ENCODE measurements around the gene M1AP.

The M1AP gene

DNA sequence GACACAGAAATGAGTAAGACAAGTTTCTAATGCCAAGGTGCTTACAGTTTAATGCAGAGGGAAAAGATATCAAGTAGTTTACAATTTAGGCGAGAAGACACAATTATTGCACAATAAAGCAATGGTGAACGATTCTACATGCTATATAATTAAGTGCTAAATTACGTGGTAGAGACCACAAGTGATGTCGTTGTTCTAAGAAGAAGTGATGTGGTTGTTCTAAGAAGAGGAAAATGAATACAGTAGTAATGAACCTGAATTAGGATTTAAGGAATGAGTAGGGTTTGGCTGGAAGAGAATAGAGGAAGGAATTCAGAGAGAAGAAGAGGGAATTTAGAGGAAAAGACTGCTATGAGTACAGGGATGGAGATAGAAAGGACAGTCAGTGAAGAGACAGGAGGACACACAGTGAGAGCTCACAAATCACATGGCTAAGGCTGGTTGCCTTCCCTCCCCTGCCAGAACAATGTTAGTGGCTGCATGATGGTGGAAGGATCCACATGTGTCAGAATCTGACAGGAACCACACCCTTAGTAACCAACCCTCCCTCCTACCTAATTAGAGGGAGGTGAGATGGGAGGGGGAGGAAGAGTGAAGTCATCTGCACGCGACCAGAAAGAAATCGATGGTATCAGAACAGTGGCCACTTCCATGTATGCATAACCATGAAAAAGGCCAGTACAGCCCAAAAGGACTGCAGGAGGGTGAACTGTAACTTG is 44.7 kb downstream of the M1AP start:
- Histone ChIP-seq H3K27me3 (replicated peaks; ENCODE audit: control insufficient read depth, insufficient read depth, low read length, poor library complexity, severe bottlenecking) (no peaks in the 10 kb centered on the region), H3K4me3 (ENCODE audit: insufficient read depth, low read depth, low read length, poor library complexity, severe bottlenecking) (no peak overlapping the region), H3K27ac (ENCODE audit: insufficient read depth, low read length, poor library complexity, severe bottlenecking) (no peak overlapping the region), H3K4me1 (ENCODE audit: control insufficient read depth, insufficient read depth, low read length, poor library complexity, severe bottlenecking) (no peaks in the 10 kb centered on the region), H3K36me3 (ENCODE audit: control insufficient read depth, insufficient read depth, low read length) (no peaks in the 10 kb centered on the region), H3K9me3 (ENCODE audit: control insufficient read depth, low read length) (no peaks in the 10 kb centered on the region)
- no peak for DNase-seq

DNA sequence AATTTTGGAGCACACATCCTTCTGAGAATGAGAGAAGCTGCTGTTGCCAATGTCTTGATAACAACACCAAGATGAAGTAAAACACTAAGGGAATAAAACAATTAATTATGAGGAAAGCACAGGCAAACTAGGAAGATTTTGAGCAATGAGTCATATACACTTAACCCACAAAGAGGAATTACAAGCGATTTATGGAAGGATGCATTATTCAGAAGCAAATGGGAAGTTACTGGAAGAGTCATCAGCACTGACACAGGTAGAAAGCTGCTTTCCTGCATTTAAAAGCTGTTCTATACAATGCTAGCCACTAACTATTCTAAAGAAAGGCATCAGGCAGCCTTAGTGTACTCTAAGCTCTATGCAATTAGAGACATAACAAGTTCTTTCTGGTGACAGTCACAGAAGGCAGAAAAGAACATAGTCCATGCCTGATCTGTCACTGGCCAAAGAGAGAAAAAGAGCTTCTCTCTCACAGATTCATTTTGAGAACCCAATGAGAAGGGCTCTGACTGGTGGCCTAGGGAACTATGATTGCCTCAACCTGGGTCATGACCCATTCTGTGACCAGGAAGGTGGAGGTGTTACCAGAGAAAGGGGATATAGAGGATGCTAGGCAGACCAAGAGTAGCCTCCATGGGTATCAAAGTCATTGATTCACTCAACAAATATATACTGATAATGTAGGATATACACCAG is 45.4 kb downstream of the M1AP start:
- H3K4me1 ChIP-seq (ENCODE audit: control insufficient read depth, insufficient read depth, low read length, poor library complexity, severe bottlenecking), result no peaks in the 10 kb centered on the region
- H3K27ac ChIP-seq (ENCODE audit: insufficient read depth, low read length, poor library complexity, severe bottlenecking), result no peak overlapping the region
- H3K4me3 ChIP-seq (ENCODE audit: insufficient read depth, low read depth, low read length, poor library complexity, severe bottlenecking), result no peak overlapping the region
- H3K9me3 ChIP-seq (ENCODE audit: control insufficient read depth, low read length), result no peaks in the 10 kb centered on the region
- H3K27me3 ChIP-seq (replicated peaks; ENCODE audit: control insufficient read depth, insufficient read depth, low read length, poor library complexity, severe bottlenecking), result no peaks in the 10 kb centered on the region
- H3K36me3 ChIP-seq (ENCODE audit: control insufficient read depth, insufficient read depth, low read length), result no peaks in the 10 kb centered on the region
- no peak for DNase-seq

DNA sequence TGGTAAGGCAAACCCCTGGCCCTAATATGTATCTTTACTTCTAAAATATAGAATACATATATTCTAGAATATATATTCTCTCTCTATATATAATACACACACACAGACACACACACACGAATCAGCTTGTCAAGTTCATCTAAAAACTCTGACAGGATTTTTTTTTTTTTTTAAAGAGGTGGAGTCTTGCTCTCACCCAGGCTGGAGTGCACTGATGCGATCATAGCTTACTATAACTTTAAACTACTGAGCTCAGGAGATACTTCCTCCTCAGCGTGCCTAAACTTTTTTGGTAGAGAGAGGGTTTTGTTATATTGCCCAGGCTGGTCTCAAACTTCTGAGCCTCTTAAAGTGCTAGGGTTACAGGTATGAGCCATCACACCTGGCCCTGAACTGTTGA is 48.5 kb downstream of the M1AP start:
- Histone ChIP-seq H3K4me3 (ENCODE audit: insufficient read depth, low read depth, low read length, poor library complexity, severe bottlenecking) (no peak overlapping the region), H3K4me1 (ENCODE audit: control insufficient read depth, insufficient read depth, low read length, poor library complexity, severe bottlenecking) (no peaks in the 10 kb centered on the region), H3K36me3 (ENCODE audit: control insufficient read depth, insufficient read depth, low read length) (no peaks in the 10 kb centered on the region), H3K27ac (ENCODE audit: insufficient read depth, low read length, poor library complexity, severe bottlenecking) (no peak overlapping the region), H3K27me3 (replicated peaks; ENCODE audit: control insufficient read depth, insufficient read depth, low read length, poor library complexity, severe bottlenecking) (no peaks in the 10 kb centered on the region), H3K9me3 (ENCODE audit: control insufficient read depth, low read length) (no peaks in the 10 kb centered on the region)
- no peak for DNase-seq

DNA sequence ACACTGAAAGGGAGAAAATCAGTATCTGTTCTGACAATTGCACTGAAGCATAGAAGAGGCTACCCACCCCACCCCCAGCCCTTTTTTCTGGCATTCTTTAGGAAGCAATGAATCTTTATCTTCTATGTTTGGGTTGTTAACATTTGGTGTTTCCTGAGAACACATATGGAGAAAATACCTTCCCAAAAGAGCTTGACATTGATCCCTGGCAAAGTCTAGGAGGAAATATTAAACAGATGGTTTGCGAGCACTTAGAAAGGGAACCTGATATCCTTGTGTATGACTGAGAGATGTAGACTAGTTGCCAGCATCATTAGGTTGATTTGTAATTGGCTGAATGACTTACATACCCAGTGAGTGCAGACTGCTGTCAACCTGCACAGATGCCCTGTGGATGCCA is 50.7 kb downstream of the M1AP start:
- H3K4me3 ChIP-seq (ENCODE audit: insufficient read depth, low read depth, low read length, poor library complexity, severe bottlenecking), result no peak overlapping the region
- peaks cover 5% of the 10 kb centered on the region for H3K27me3 ChIP-seq (replicated peaks; ENCODE audit: control insufficient read depth, insufficient read depth, low read length, poor library complexity, severe bottlenecking)
- no peaks in the 10 kb centered on the region for H3K4me1 ChIP-seq (ENCODE audit: control insufficient read depth, insufficient read depth, low read length, poor library complexity, severe bottlenecking)
- H3K36me3 ChIP-seq (ENCODE audit: control insufficient read depth, insufficient read depth, low read length), result no peaks in the 10 kb centered on the region
- no peak for DNase-seq
- H3K9me3 ChIP-seq (ENCODE audit: control insufficient read depth, low read length), result no peaks in the 10 kb centered on the region
- no peak overlapping the region for H3K27ac ChIP-seq (ENCODE audit: insufficient read depth, low read length, poor library complexity, severe bottlenecking)

DNA sequence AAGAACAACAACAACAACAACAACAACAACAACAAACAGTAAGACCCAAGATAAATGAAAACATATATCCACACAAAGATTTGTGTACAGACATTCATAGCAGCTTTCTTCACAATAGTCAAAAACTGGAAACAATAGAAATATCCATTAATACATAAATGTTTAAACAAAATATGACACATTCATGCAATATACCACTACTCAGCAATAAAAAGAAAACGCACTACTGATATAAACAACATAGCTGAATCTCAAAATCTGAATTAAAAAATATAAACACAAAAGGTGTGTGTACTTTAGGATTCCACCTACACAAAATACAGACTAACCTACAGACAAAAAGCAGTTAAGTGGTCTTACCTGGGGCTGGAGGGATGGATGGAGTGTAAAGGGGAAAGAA is 51.5 kb downstream of the M1AP start:
- no peaks in the 10 kb centered on the region for H3K4me1 ChIP-seq (ENCODE audit: control insufficient read depth, insufficient read depth, low read length, poor library complexity, severe bottlenecking)
- H3K27me3 ChIP-seq (replicated peaks; ENCODE audit: control insufficient read depth, insufficient read depth, low read length, poor library complexity, severe bottlenecking), result peaks cover 9% of the 10 kb centered on the region
- H3K27ac ChIP-seq (ENCODE audit: insufficient read depth, low read length, poor library complexity, severe bottlenecking), result no peak overlapping the region
- no peaks in the 10 kb centered on the region for H3K36me3 ChIP-seq (ENCODE audit: control insufficient read depth, insufficient read depth, low read length)
- no peaks in the 10 kb centered on the region for H3K9me3 ChIP-seq (ENCODE audit: control insufficient read depth, low read length)
- DNase-seq, result no peak
- H3K4me3 ChIP-seq (ENCODE audit: insufficient read depth, low read depth, low read length, poor library complexity, severe bottlenecking), result no peak overlapping the region

DNA sequence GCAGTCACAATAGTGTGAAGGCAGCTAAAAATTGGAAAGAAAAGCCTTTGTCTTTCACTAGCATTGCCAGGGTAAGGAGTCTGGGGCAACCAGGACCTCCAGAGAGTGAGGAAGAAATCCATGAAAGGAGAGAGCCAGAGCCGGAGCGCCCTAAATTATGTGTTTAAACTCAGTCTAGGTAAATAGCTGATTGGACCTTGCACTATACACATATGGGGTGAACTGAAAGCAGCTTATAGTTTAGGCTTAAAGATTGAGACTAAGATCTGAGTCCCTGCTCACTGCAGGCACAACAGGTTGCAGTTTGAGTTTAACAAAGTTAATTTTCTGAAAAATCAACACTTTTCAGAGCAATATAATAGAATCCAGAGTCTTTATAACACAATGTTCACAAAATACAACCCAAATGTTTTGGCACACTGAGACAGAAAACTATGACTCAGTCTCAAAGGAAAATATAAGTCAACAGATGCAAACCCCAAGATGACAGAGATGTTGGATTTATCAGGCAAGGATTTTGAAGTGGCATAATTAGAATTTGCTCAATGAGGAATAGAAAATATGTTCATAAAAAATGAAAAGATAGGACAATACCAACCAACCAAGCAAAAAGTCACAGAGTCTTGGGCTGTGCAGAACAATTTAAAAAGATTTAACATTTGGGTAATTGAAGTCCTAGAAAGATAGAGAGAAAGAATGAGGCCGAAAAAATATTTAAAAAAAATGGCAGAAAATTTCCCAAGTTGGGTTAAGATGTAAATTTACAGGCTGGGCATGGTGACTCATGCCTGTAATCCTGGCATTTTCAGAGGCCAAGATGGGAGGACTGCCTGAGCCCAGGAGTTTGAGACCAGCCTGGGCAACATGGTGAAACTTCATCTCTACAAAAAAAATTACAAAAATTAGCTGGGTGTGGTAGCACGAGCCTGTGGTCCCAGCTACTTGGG is 54.0 kb downstream of the M1AP start:
- Histone ChIP-seq H3K4me3 (ENCODE audit: insufficient read depth, low read depth, low read length, poor library complexity, severe bottlenecking) (no peak overlapping the region), H3K27me3 (replicated peaks; ENCODE audit: control insufficient read depth, insufficient read depth, low read length, poor library complexity, severe bottlenecking) (peaks cover 11% of the 10 kb centered on the region), H3K36me3 (ENCODE audit: control insufficient read depth, insufficient read depth, low read length) (no peaks in the 10 kb centered on the region), H3K27ac (ENCODE audit: insufficient read depth, low read length, poor library complexity, severe bottlenecking) (no peak overlapping the region), H3K9me3 (ENCODE audit: control insufficient read depth, low read length) (no peaks in the 10 kb centered on the region), H3K4me1 (ENCODE audit: control insufficient read depth, insufficient read depth, low read length, poor library complexity, severe bottlenecking) (no peaks in the 10 kb centered on the region)
- no peak for DNase-seq

GRCh38 chr2:74588664-74589063 is 59.5 kb downstream of the M1AP start:
- no peaks in the 10 kb centered on the region for H3K4me1 ChIP-seq (ENCODE audit: control insufficient read depth, insufficient read depth, low read length, poor library complexity, severe bottlenecking)
- H3K27ac ChIP-seq (ENCODE audit: insufficient read depth, low read length, poor library complexity, severe bottlenecking), result no peak overlapping the region
- no peak overlapping the region for H3K4me3 ChIP-seq (ENCODE audit: insufficient read depth, low read depth, low read length, poor library complexity, severe bottlenecking)
- peaks cover 11% of the 10 kb centered on the region for H3K27me3 ChIP-seq (replicated peaks; ENCODE audit: control insufficient read depth, insufficient read depth, low read length, poor library complexity, severe bottlenecking)
- DNase-seq, result no peak
- no peaks in the 10 kb centered on the region for H3K9me3 ChIP-seq (ENCODE audit: control insufficient read depth, low read length)
- no peaks in the 10 kb centered on the region for H3K36me3 ChIP-seq (ENCODE audit: control insufficient read depth, insufficient read depth, low read length)

DNA sequence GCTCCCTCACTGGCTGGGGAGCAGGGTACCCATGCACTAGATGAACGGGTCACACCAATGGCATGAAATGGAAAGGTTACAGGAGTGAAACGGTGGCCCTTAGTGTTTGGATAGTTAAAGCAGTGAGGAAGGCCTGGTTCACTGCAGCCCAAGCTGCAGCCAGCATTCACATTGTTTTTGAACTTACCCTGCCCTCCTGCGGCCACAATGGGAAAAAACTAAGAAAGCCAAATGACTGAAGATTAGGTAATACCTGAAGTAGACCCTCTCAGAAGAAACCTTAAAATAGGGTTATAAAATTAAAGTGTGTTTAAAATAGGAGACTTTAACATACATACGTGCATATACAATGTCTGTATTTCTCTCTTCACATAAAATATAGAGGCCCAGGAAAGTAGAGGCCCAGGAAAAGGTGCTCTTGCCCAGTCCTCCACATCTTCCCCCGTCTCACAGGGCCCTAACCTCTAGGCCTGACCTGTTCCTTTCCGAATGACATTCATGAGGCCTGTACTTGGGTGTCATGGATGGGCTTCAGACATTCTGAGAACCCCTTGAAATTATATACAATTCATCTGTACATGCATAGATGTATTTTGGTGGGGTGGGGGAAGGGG is 60.4 kb downstream of the M1AP start:
- Histone ChIP-seq H3K27me3 (replicated peaks; ENCODE audit: control insufficient read depth, insufficient read depth, low read length, poor library complexity, severe bottlenecking) (peaks cover 8% of the 10 kb centered on the region), H3K4me1 (ENCODE audit: control insufficient read depth, insufficient read depth, low read length, poor library complexity, severe bottlenecking) (no peaks in the 10 kb centered on the region), H3K27ac (ENCODE audit: insufficient read depth, low read length, poor library complexity, severe bottlenecking) (no peak overlapping the region), H3K36me3 (ENCODE audit: control insufficient read depth, insufficient read depth, low read length) (no peaks in the 10 kb centered on the region), H3K4me3 (ENCODE audit: insufficient read depth, low read depth, low read length, poor library complexity, severe bottlenecking) (no peak overlapping the region), H3K9me3 (ENCODE audit: control insufficient read depth, low read length) (no peaks in the 10 kb centered on the region)
- peak; percentile 10 to 39 (median 21) for DNase-seq

- H3K4me1 ChIP-seq (ENCODE audit: control insufficient read depth, insufficient read depth, low read length, poor library complexity, severe bottlenecking), result no peaks in the 10 kb centered on the region
- no peaks in the 10 kb centered on the region for H3K9me3 ChIP-seq (ENCODE audit: control insufficient read depth, low read length)
- no peak overlapping the region for H3K4me3 ChIP-seq (ENCODE audit: insufficient read depth, low read depth, low read length, poor library complexity, severe bottlenecking)
- no peak for DNase-seq
- peaks cover 2% of the 10 kb centered on the region for H3K27me3 ChIP-seq (replicated peaks; ENCODE audit: control insufficient read depth, insufficient read depth, low read length, poor library complexity, severe bottlenecking)
- no peaks in the 10 kb centered on the region for H3K36me3 ChIP-seq (ENCODE audit: control insufficient read depth, insufficient read depth, low read length)
- no peak overlapping the region for H3K27ac ChIP-seq (ENCODE audit: insufficient read depth, low read length, poor library complexity, severe bottlenecking)
Measured at GRCh38 chr2:74585406-74586185, 62.5 kb downstream of the M1AP start.
